GM18951 (cell line): ENCODE data around the gene KIZ.

Experiments used
- POLR2A ChIP-seq: IDR thresholded peaks from 4 replicates; pipeline ENCODE4 v1.6.1; 2011; ENCODE audit warnings: mild to moderate bottlenecking; ENCODE audit not compliant: insufficient read length, insufficient read depth; ENCODE audit errors: extremely low read depth
- in situ Hi-C: fragments of 300-500 bp; cut with MboI; formaldehyde crosslinking; loops from one replicate; pipeline ENCODE4 v1.12.0; 2022; ENCODE audit warnings: low sequenced_read_pairs, mixed read lengths, inconsistent platforms; ENCODE audit not compliant: unreplicated experiment

KIZ gene

DNA sequence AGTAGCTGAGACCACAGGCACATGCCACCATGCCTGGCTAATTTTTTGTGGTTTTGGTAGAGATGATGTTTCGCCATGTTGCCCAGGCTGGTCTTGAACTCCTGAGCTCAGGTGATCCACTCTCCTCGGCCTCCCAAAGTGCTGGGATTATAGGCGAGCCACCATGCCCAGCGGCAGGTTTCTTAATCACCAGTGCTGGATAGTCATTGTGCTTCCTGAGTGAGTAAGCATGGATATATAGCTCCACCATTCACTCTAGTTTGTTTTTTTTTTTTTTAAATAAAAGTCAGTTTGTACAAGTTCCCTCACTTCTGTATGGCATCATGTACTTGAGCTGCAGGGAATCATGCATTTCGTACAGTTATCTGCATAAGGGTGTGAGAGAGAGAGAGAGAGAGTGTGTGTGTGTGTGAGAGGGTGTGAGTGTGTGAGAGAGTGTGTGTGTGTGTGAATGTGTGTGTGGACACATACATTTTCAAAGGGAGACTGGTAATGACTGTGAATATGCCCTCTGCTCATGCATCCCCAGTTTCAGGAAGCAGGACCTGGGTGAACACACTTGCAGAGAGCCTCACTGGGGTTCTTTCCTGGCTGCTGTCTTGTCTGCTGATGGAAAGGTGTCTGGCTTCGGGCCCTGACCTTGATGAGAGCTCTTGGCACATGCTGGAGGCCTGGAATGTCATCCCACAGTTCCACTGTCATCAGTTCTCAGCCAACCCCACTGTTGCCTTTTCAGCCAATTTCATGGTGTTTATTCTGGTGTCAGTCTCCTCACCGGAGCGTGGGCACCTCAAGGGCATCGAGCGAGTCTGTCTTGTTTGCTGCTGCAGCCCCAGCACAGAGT lies 112.3 kb downstream of the KIZ start:
- in situ Hi-C loops: loop anchor here (5.0 to 25.0 kb wide), 2 partner anchors 264 to 401 kb away; no protein-coding TSS in a partner anchor
- TF ChIP-seq POLR2A: no peak

DNA sequence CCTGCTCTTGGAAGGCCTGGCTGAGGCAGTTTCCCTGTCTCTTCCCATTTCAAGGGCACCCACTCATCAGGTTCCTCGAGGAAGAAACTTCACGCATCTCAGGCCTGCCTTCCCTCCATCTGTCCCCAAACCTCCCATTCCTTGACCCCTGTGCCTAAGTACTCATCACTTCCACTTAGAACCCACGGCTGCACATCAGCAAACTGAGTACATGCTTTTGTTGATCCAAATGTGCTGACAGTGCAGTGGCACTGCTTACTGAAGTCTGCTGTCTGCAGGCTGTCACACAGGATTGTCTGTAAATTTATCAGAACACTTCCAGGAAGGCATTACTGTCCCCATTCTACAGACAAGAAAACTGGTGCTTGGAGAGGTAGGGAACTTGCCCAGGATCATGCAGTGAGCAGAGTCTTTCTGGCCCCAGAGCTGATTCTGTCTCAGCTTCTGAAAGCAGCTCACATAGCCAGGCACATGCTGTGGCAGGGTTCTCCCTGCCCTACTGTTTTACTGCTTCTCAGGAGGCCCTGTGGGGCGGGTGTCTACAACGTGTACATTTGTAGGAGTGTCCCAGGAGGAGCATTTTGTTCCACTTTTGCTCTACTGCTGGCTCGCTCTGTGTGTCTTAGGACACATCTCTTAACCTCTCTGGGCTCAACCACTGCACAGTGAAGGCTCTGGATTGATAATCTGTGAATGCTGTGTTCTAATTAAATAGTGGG lies 113.1 kb downstream of the KIZ start:
- in situ Hi-C loops: loop anchor here (5.0 to 25.0 kb wide), 2 partner anchors 263 to 402 kb away; no protein-coding TSS in a partner anchor

DNA sequence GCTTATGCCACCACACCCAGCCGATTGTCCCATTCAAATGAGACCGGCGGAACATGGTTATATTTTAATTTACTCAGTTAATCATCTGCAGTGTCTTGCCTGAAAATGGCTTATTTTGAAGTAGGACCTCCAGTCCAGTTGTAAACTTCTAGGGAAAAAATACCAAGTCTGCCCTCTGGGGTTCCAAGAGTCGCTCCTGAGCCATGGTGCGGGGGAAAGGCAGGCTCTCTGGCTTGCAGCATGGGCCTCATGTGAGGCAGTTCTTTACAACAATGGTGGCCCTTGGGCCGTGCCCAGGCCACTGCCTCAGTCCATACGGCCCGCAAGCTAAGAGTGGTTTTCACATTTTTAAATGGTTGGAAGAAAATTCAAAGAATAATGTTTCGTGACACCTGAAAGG lies 114.5 kb downstream of the KIZ start:
- in situ Hi-C loops: loop anchor here (25.0 kb wide), 1 partner anchor 403 kb away; no protein-coding TSS in a partner anchor
- no peak for TF ChIP-seq POLR2A

More for the DNA sequence above, 113.1 kb downstream of the KIZ start:
- no peak for TF ChIP-seq POLR2A

DNA sequence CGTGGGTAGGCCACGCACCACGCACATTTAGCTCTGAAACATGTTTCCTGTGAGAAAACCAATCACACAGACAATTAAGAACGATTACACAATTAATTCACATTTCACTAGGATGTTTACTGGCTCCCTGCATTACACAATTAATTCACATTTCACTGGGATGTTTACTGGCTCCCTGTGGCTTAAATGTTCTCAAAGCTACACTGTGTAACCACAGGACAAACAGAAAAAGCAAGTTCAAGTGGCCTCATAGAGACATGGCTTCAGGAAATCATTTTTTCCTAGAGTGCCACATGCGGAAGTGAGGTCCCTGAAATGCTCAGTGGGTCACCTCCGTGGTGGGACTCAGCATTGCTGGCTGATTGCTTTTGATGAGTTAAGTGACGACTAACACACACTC lies 115.5 kb downstream of the KIZ start:
- no peak for TF ChIP-seq POLR2A
- in situ Hi-C loops: loop anchor here (25.0 kb wide), 1 partner anchor 404 kb away; no protein-coding TSS in a partner anchor

DNA sequence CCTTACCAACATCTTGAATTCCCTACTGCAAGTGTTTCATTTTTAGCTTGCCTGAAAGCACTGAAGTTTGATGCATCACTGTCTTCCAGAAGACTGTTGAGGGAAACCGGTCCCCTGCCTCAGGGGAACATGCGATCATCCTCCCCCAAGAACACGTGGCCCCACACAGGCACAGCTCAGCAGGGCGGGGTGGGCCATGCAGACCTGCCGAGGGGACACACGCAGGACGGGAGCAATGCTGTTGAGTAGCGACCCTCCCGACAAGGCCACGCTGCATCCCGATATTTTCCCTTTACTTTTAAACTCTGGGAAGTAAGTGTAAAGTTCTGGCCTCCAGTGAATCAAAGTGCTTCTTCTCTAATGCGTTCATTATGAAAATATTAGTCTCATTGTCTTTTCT lies 117.9 kb downstream of the KIZ start:
- TF ChIP-seq POLR2A: no peak
- in situ Hi-C loops: loop anchor here (25.0 kb wide), 1 partner anchor 407 kb away; no protein-coding TSS in a partner anchor

DNA sequence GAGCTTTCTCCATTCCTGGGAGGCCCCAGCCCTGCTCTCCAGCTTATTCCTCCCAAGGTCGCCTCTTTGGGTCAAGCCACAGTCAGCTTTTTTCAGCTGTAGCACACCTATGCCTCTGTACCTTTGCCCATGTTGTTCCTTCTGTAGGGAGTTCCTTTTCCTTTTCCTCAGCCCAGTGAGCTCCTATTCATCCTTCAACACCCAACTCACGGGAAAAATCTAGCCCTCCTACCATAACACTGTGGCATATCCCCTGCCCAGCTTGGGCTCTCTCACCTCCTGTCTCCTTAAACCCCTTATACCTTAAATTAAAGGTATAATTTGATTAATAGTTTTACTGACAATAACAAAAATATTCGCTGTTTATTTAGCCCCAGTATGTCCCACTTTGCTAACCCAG lies 118.9 kb downstream of the KIZ start:
- no peak for TF ChIP-seq POLR2A
- in situ Hi-C loops: loop anchor here (25.0 kb wide), 1 partner anchor 408 kb away; no protein-coding TSS in a partner anchor

DNA sequence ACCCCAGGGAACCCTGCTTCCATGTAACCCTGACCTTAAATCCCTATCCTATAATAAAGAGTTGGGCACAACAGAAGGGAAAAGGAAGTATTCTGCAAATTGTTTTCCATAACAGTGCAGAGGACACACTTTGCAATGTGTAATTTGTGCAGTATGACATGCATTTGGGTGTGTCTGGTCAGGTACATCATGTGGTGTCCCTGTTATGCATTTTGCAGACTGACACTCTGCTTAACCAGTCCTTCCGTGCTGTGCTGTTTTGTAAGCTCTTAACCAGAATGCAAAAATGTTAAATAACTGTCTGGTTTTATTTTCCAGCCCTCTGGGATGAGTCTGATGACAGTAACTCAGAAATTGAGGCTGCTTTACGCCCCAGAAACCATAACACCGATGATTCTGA lies 120.3 kb downstream of the KIZ start:
- TF ChIP-seq POLR2A: no peak
- in situ Hi-C loops: loop anchor here (25.0 kb wide), 1 partner anchor 409 kb away; no protein-coding TSS in a partner anchor

DNA sequence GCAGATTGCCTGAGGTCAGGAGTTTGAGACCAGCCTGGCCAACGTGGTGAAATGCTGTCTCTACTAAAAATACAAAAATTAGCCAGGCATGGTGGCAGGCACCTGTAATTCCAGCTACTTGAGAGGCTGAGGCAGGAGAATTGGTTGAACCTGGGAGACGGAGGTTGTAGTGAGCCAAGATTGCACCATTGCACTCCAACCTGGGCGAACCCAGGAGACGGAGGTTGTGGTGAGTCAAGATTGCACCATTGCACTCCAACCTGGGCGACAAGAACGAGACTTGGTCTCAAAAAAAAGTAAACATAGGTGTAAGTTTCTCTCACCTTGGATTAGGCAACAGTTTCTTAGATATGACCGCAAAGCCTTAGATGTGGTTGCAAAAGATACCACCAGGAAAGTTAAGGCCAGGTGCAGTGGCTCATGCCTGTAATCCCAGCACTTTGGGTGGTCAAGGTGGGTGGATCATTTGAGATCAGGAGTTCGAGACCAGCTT lies 121.8 kb downstream of the KIZ start:
- in situ Hi-C loops: loop anchor here (25.0 kb wide), 1 partner anchor 410 kb away; no protein-coding TSS in a partner anchor

DNA sequence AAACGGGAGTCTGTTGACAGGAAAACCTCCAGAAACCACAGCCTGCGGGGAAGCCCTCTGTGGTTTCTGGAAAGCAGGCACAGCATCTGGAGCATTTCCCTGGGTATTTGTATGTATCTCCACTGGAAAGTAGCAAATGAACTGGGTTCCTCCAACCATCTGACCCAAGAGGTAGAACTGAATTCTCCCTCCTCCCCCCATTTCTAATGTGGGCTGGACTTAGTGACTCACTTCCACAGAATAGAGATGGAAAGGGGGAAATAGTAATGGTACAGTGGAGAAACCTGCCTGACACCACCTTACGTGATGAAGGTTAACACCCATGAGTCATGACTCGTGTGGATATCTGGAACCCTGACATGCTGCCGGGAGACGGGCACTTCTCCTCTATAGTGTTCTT lies 125.4 kb downstream of the KIZ start:
- no peak for TF ChIP-seq POLR2A
- in situ Hi-C loops: no loop called here

DNA sequence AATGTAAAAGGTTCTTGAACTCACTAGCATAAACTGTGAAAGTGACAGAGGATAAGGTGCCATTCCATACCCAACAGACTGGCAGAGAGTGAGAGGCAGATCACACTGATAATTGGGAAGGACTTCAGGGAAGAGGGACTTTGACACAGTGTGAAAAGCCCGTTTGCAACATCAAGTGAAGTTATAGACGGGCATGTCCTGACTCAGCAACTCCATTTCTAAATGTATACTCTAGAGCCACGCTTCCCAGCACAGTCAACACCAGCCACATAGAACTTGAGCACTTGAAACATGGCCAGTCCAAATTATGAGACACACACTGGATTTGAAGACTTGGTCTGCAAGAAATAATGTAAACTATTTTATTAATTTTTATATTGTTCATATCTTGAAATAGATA lies 131.3 kb downstream of the KIZ start:
- in situ Hi-C loops: no loop called here
- no peak for TF ChIP-seq POLR2A

DNA sequence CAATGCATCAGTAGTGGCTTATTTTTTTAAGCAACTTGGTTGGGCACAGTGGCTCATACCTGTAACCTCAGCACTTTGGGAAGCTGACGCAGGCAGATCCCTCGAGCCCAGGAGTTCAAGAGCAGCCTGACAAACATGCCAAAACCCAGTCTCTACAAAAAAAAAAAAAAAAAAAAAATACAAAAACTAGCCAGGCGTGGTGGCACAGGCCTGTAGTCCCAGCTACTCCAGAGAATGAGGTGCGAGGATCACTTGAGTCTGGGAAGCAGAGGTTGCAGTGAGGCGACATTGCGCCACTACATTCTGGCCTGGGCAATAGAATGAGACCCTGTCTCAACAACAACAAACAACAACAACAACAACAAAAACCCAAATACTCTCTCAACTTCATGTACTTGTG lies 132.5 kb downstream of the KIZ start:
- no peak for TF ChIP-seq POLR2A
- in situ Hi-C loops: no loop called here

DNA sequence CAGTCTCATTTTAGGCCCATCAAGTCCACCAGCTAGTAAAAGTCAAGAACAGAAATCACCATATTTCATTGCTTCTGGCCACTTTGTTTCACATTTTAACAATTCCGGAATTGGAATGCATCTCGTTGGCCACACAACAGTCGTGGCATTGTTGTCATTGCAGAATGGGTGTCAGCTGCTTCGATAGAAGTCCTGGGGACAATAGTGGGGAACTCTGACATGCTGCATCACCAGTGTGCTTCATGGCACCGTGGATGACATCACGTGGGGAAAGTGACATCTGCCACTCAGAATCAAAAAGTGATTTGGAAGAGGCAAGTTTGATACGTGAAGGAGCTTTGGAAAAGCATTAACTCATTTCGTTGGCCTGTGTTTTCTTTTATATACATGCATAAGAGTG lies 133.5 kb downstream of the KIZ start:
- TF ChIP-seq POLR2A: no peak
- in situ Hi-C loops: no loop called here

DNA sequence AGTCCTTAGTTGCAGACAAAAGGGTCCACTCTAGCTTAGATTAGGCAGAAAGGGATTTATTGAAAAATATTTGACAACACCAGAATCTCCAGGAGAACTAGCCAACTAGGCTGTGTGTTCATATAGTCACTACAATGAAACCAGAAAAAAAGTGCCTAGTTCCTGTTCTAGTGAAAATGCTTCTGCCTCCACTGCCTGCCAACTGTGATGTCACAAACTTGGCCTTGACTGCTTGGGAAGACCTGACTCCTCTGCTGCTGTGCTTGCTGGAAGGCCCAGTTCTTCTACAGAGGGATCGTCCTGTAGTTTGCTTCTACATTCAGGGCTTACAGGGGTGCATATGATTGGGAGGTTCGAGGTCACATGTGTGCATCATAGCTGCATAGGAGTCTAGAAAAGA lies 136.9 kb downstream of the KIZ start:
- TF ChIP-seq POLR2A: no peak
- in situ Hi-C loops: no loop called here

DNA sequence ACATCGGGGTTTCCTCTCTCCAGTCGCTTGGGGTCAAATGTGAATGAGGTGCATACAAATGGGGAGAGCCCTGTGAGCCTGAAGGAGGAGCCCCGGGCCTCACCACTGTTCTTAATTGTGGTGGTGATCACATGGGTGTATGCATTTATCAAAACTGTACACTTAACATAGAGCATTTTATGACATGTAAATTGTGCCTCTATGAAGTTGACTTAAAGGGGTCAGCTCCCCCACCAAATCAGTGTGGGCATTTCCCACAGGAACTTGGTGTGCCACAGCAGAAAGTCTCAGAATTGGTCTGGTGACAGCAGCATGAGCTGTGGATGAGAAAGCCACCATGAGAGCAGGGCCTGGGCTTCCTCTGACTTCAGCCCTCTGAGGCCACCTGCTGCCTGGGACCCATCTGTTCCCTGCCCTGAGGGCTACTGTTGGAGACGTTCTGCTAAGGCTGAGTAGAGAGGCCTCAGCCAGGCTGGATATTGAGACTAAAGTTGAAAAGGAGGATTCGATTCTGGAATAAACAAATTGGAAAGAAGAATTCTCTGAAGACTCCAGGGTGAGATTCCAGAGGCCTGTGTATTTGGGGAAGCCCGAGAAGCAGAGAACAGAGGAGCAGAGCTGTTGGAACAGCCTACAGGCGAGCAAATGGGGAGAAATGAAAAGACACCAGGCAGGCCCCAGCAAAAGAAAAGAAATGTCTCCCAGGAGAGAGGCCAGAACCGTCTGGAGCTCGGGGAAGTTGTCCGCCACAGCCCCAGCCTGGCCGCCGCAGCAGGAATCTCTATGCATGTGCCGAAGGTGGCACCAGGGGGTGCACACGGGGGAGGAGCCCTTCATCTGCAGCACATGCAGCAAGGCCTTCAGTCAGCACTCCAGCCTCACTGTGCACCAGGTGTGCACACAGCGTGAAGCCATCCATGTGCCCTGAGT lies 139.6 kb downstream of the KIZ start:
- in situ Hi-C loops: no loop called here
- TF ChIP-seq POLR2A: no peak
